Fibroblast of the aortic adventitia (primary cell): ENCODE data around the gene DYNLL2. TPM values are rescaled to one million over a fixed set of nuclear protein-coding genes. Genes with fewer than 3 reads are reported as not detected.
"Not testable (repeated sequence)": the region's sequence is repeated elsewhere in the genome, so short reads cannot be mapped to it uniquely, and the experiment has no call there.

Experiments
- DNase-seq: peaks from one replicate; pipeline ENCODE4 v3.0.0-alpha.2; 2010; ENCODE audit warnings: low read depth
- H3K4me3 ChIP-seq: 2 replicates; pipeline ENCODE4 v1.5.1; 2011; ENCODE audit warnings: low read depth, mild to moderate bottlenecking, control low read depth, low read length, moderate library complexity
- CTCF ChIP-seq: IDR thresholded peaks from 2 replicates; pipeline ENCODE4 v1.5.1; 2011; ENCODE audit warnings: mild to moderate bottlenecking, low read length, control low read depth, inconsistent platforms; ENCODE audit not compliant: insufficient read depth
- total RNA-seq: library from RNA; depleted of rRNA; stranded (reverse); fragments of >200 nt; gene quantifications from 2 replicates; pipeline ENCODE4 v1.2.3, GENCODE V29; 2012; ENCODE audit warnings: low replicate concordance

Gene DYNLL2
- total RNA-seq, 1 donor, result 17.4 TPM

GRCh38 chr17:58121925-58122324, 38.7 kb downstream of the DYNLL2 start:
- peak; percentile 22 for DNase-seq
- H3K4me3 ChIP-seq, result no peak overlapping the region
- no peak for TF ChIP-seq CTCF

GRCh38 chr17:58127846-58128245, 44.6 kb downstream of the DYNLL2 start:
- no peak overlapping the region for H3K4me3 ChIP-seq
- no peak for TF ChIP-seq CTCF
- DNase-seq, result no peak

GRCh38 chr17:58132697-58133096, 49.5 kb downstream of the DYNLL2 start:
- not testable (repeated sequence) for H3K4me3 ChIP-seq, DNase-seq

- TF ChIP-seq CTCF, result peak; percentile 43
- DNase-seq, result no peak
- no peak overlapping the region for H3K4me3 ChIP-seq
Measured at GRCh38 chr17:58136669-58137279, 53.6 kb downstream of the DYNLL2 start.

GRCh38 chr17:58141505-58141904, 58.3 kb downstream of the DYNLL2 start:
- H3K4me3 ChIP-seq, result no peak overlapping the region
- TF ChIP-seq CTCF, result no peak
- DNase-seq, result no peak

- not testable (repeated sequence) for DNase-seq, H3K4me3 ChIP-seq
Measured at GRCh38 chr17:58143335-58143734, 60.1 kb downstream of the DYNLL2 start.

GRCh38 chr17:58144801-58145200, 61.6 kb downstream of the DYNLL2 start:
- H3K4me3 ChIP-seq, result no peak overlapping the region
- DNase-seq, result no peak
- no peak for TF ChIP-seq CTCF

Other genes starting within 250 kb of the DYNLL2 start
- gene MRPS23, start 233.4 kb upstream of the DYNLL2 start, total RNA-seq, result 19.5 and 20.1 TPM in 2 replicates
- gene CUEDC1, start 128.0 kb upstream of the DYNLL2 start, total RNA-seq, result 17.1 and 25.7 TPM in 2 replicates
- 16.4 and 76.2 TPM in 2 replicates for gene VEZF1, start 95.2 kb upstream of the DYNLL2 start, total RNA-seq
- 330 and 375 TPM in 2 replicates for gene SRSF1, start 76.2 kb upstream of the DYNLL2 start, total RNA-seq
- gene OR4D1, start 65.0 kb downstream of the DYNLL2 start, total RNA-seq, result not detected in 2 replicates
- gene OR4D2, start 83.6 kb downstream of the DYNLL2 start, total RNA-seq, result not detected in 2 replicates
- not detected in 2 replicates for gene EPX, start 109.3 kb downstream of the DYNLL2 start, total RNA-seq
- 10.6 and 16.6 TPM in 2 replicates for gene MKS1, start 135.8 kb downstream of the DYNLL2 start, total RNA-seq
- not detected in 2 replicates for gene LPO, start 155.2 kb downstream of the DYNLL2 start, total RNA-seq
- gene MPO, start 197.5 kb downstream of the DYNLL2 start, total RNA-seq, result 0.09 TPM in 1 of 2 replicates, not detected in the other
- 0.18 and 1.1 TPM in 2 replicates for gene TSPOAP1, start 245.4 kb downstream of the DYNLL2 start, total RNA-seq